GM12878 (cell line): ENCODE results near the gene STX4. TPM values are rescaled to one million over a fixed set of nuclear protein-coding genes. Genes with fewer than 3 reads are reported as not detected.

Experiments
- ATAC-seq: fragments of 200-7000 bp; cut with Tn5 transposase; 3 replicates; pipeline ENCODE4 v1.9.1; 2020; ENCODE audit warnings: mild to moderate bottlenecking, moderate library complexity
- BruUV-seq: library from RNA; stranded (reverse); fragments of 400-500 nt; replicated peaks from 2 replicates; lab custom pipeline; 2021; lab: Mats Ljungman, UMichigan
- CTCF ChIA-PET: fragments of 300-600 bp; sonication (Branson Sonifier 250); formaldehyde crosslinking; extraction: SDS; loops from one replicate; lab custom pipeline; 2021; ENCODE audit warnings: inconsistent platforms; lab: Yijun Ruan, JAX
- POLR2A ChIA-PET: fragments of 350-600 bp; formaldehyde crosslinking; extraction: SDS; loops from one replicate; lab custom pipeline; 2021; ENCODE audit warnings: inconsistent platforms; lab: Charles Lee
- RAD21 ChIA-PET: fragments of 300-600 bp; sonication (Branson Sonifier 250); formaldehyde crosslinking; loops from one replicate; lab custom pipeline; 2023; ENCODE audit warnings: antibody characterized with exemption; ENCODE audit not compliant: unreplicated experiment; lab: Charles Lee
- SMC1A ChIA-PET: fragments of 300-600 bp; sonication (Branson Sonifier 250); formaldehyde crosslinking; loops from one replicate; lab custom pipeline; 2023; ENCODE audit not compliant: unreplicated experiment, uncharacterized antibody; lab: Charles Lee
- DNase-seq: peaks from one replicate; pipeline ENCODE4 v3.0.0-alpha.2; 2011; ENCODE audit warnings: low read depth, low spot score
- FAIRE-seq: peaks from 3 replicates; lab custom pipeline; 2011; peaks lifted over from hg19 to GRCh38; lab: Jason Lieb, UNC
- H2AFZ ChIP-seq: 2 replicates; pipeline ENCODE4 v1.6.0; 2011; ENCODE audit warnings: low read depth, low read length, control low read depth; ENCODE audit not compliant: control insufficient read depth
- H3K27ac ChIP-seq: 2 replicates; pipeline ENCODE4 v1.5.1; 2011; ENCODE audit warnings: control low read depth; ENCODE audit not compliant: control insufficient read depth, insufficient read depth
- H3K27me3 ChIP-seq, 2 experiments: replicated peaks in 1 of 2; 2 replicates each; pipeline versions ENCODE4 v1.6.0 to v1.6.1; 2011; ENCODE audit warnings: low read length in 1 of 2; ENCODE audit not compliant: control insufficient read depth in 2 of 2, insufficient read depth in 2 of 2
- H3K36me3 ChIP-seq, 2 experiments: 2 replicates each; pipeline ENCODE4 v1.5.1; 2011; ENCODE audit warnings: low read length in 1 of 2; ENCODE audit not compliant: control insufficient read depth in 2 of 2, insufficient read depth in 2 of 2
- H3K4me1 ChIP-seq: 2 replicates; pipeline ENCODE4 v1.6.1; 2011; ENCODE audit warnings: mild to moderate bottlenecking, low read length, moderate library complexity, mixed read lengths; ENCODE audit not compliant: control insufficient read depth, insufficient read depth
- H3K4me2 ChIP-seq: 2 replicates; pipeline ENCODE4 v1.6.0; 2011; ENCODE audit warnings: control low read depth; ENCODE audit not compliant: control insufficient read depth, insufficient read depth
- H3K4me3 ChIP-seq: fragments of 200-600 bp; sonication (generic); 2 replicates; pipeline ENCODE4 v1.5.1; 2016
- H3K79me2 ChIP-seq: 2 replicates; pipeline ENCODE4 v1.6.0; 2011; ENCODE audit warnings: low read length; ENCODE audit not compliant: control insufficient read depth, insufficient read depth
- H3K9ac ChIP-seq: 2 replicates; pipeline ENCODE4 v1.8.0; 2011; ENCODE audit warnings: low read length, control low read depth, mixed read lengths; ENCODE audit not compliant: control insufficient read depth, insufficient read depth
- H3K9me3 ChIP-seq: replicated peaks from 3 replicates; pipeline ENCODE4 v1.5.1; 2011; ENCODE audit warnings: mild to moderate bottlenecking, low read length; ENCODE audit not compliant: control insufficient read depth, insufficient read depth
- H4K20me1 ChIP-seq: 2 replicates; pipeline ENCODE4 v1.6.0; 2011; ENCODE audit not compliant: control insufficient read depth, insufficient read depth
- BHLHE40 ChIP-seq, 2 experiments: fragments of 450-650 bp in 1 of 2; IDR thresholded peaks; 2 replicates each; pipeline ENCODE4 v1.6.1; 2011 to 2017; ENCODE audit warnings: low read depth in 2 of 2, borderline replicate concordance in 1 of 2, improper control_type of control experiment in 1 of 2, low read length in 1 of 2, mild to moderate bottlenecking in 1 of 2
- DPF2 ChIP-seq: fragments of 450-650 bp; IDR thresholded peaks from 2 replicates; pipeline ENCODE4 v1.6.1; 2017; ENCODE audit warnings: mild to moderate bottlenecking
- MEF2A ChIP-seq: IDR thresholded peaks from 2 replicates; pipeline ENCODE4 v1.6.1; 2011; ENCODE audit warnings: low read depth, mild to moderate bottlenecking, low read length, moderate library complexity; ENCODE audit not compliant: insufficient read depth
- NR2F1 ChIP-seq: fragments of 450-650 bp; conservative IDR thresholded peaks from 2 replicates; pipeline ENCODE4 v1.6.1; 2017; ENCODE audit warnings: mild to moderate bottlenecking
- POLR2AphosphoS2 ChIP-seq: IDR thresholded peaks from 2 replicates; pipeline ENCODE4 v1.6.1; 2011; ENCODE audit warnings: low read depth, mild to moderate bottlenecking, low read length, improper control_type of control experiment, moderate library complexity
- STAT1 ChIP-seq: fragments of 450-650 bp; conservative IDR thresholded peaks from 2 replicates; pipeline ENCODE4 v1.6.1; 2014; ENCODE audit warnings: antibody characterized with exemption, mild to moderate bottlenecking
- TBL1XR1 ChIP-seq: IDR thresholded peaks from 2 replicates; pipeline ENCODE4 v1.6.1; 2012; ENCODE audit warnings: low read depth, low read length, improper control_type of control experiment
- TCF3 ChIP-seq: IDR thresholded peaks from 2 replicates; pipeline ENCODE4 v1.6.1; 2012; ENCODE audit warnings: low read depth, mild to moderate bottlenecking, low read length, borderline replicate concordance; ENCODE audit not compliant: insufficient read depth
- ZNF622 ChIP-seq: fragments of 450-650 bp; IDR thresholded peaks from 2 replicates; pipeline ENCODE4 v1.6.1; 2017; ENCODE audit warnings: mild to moderate bottlenecking, inconsistent platforms
- WGBS: methylation state at CpG from one replicate; pipeline ENCODE4 v1.1.6; 2016; ENCODE audit warnings: low lambda C conversion rate; ENCODE audit not compliant: insufficient replicate concordance, insufficient coverage; ENCODE audit errors: missing lambda C conversion rate; 5-methylcytosine and 5-hydroxymethylcytosine counted together
- in situ Hi-C: fragments of 300-500 bp; cut with MboI; formaldehyde crosslinking; loops from 9 replicates; pipeline ENCODE4 v1.14.3; 2018; ENCODE audit warnings: mixed read lengths
- intact Hi-C: fragments of 100-400 bp; cut with micrococcal nuclease; formaldehyde crosslinking; loops from one replicate; pipeline ENCODE4 v1.14.2; 2022; ENCODE audit not compliant: unreplicated experiment
- polyA plus RNA-seq, 11 experiments: library from polyadenylated mRNA; depleted of rRNA in 4 of 11; unstranded in 6 of 11; stranded (reverse) in 5 of 11; fragments of >200 nt; fragmentation: Nextera tagmentation in 4 of 11; fragmentation: Illumina TruSeq in 1 of 11; extraction: Ambion mirVana in 4 of 11; extraction: Trizol in 1 of 11; gene quantifications; 1 replicate in 1 of 11; 2 replicates in 10 of 11; pipeline versions ENCODE4 v1.2.1 to v1.2.3, GENCODE V29; 2011 to 2016; ENCODE audit warnings: inconsistent platforms in 2 of 11, missing spikeins in 2 of 11, low read depth in 1 of 11
- total RNA-seq, 4 experiments: library from RNA; depleted of rRNA in 3 of 4; stranded (reverse); fragments of >200 nt in 3 of 4; fragmentation: Illumina TruSeq in 1 of 4; extraction: Trizol in 1 of 4; gene quantifications; 2 replicates each; pipeline versions ENCODE4 v1.2.1 to v1.2.3, GENCODE V29; 2013 to 2021
- TF ChIP-seq, protein P1 (sequence below): fragments of 450-650 bp; IDR thresholded peaks from 2 replicates; pipeline ENCODE4 v1.6.1; 2018; ENCODE audit warnings: borderline replicate concordance, mild to moderate bottlenecking; ENCODE audit not compliant: partially characterized antibody
- TF ChIP-seq, protein P2 (sequence below), 3 experiments: IDR thresholded peaks in 2 of 3; conservative IDR thresholded peaks in 1 of 3; 2 replicates each; pipeline ENCODE4 v1.5.1; 2011; ENCODE audit warnings: low read depth in 3 of 3, low read length in 3 of 3, mild to moderate bottlenecking in 3 of 3, control low read depth in 2 of 3, moderate library complexity in 2 of 3, inconsistent platforms in 1 of 3, mixed read lengths in 1 of 3; ENCODE audit not compliant: control insufficient read depth in 2 of 3, insufficient read depth in 1 of 3; ENCODE audit errors: extremely low read depth in 1 of 3
- TF ChIP-seq, protein P3 (sequence below): fragments of 450-650 bp; IDR thresholded peaks from 2 replicates; pipeline ENCODE4 v1.6.1; 2017; ENCODE audit warnings: mild to moderate bottlenecking, moderate library complexity
- TF ChIP-seq, protein P4 (sequence below): IDR thresholded peaks from 2 replicates; pipeline ENCODE4 v1.6.1; 2012; ENCODE audit warnings: low read depth, low read length, improper control_type of control experiment

Gene STX4
- total and polyA plus RNA-seq, 10 of the 15 experiments (the other 5 are each of a cell fraction or from before 2014, with no cell fraction given), result 3.3 to 37.6 (median 22.6) TPM

DNA sequence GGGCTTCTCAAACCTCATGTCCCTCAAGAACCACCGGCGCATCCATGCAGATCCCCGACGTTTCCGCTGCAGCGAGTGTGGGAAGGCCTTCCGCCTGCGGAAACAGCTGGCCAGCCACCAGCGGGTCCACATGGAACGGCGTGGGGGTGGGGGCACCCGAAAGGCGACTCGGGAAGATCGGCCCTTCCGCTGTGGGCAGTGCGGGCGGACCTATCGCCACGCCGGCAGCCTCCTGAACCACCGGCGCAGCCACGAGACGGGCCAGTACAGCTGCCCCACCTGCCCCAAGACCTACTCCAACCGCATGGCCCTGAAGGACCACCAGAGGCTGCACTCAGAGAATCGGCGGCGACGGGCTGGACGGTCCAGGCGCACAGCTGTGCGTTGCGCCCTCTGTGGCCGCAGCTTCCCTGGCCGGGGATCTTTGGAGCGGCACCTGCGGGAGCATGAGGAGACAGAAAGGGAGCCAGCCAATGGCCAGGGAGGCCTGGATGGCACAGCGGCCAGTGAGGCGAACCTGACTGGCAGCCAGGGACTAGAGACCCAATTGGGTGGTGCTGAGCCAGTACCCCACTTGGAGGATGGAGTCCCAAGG is 46.8 kb downstream of the STX4 start:
- ChIA-PET POLR2A (no interaction called here), CTCF (no interaction called here), SMC1A (no interaction called here), RAD21 (no interaction called here)
- Histone ChIP-seq H3K4me1 (no peaks in the 10 kb centered on the region; the same call in 1 of the 2 replicates), H3K9me3 (no peaks in the 10 kb centered on the region), H3K27me3 (no peaks in the 10 kb centered on the region), H3K9ac (no peak overlapping the region), H3K79me2 (peaks cover 8% of the 10 kb centered on the region), H3K36me3 (peaks cover 8 to 14% of the 10 kb centered on the region in 2 experiments; a peak in 3 of 4 replicates), H3K4me3 (no peak overlapping the region), H3K27ac (no peak overlapping the region), H2AFZ (no peak overlapping the region), H3K4me2 (no peak overlapping the region), H4K20me1 (no peaks in the 10 kb centered on the region; the same call in 1 of the 2 replicates)
- in situ Hi-C loops, result no loop called here
- ATAC-seq (no peak), DNase-seq (no peak), FAIRE-seq (no peak)
- intact Hi-C loops, result no loop called here
- BruUV-seq, result no TSS peak
- WGBS, result 97% methylated on average over 40 of the region's 40 CpGs
- TF ChIP-seq DPF2 (no peak), POLR2AphosphoS2 (no peak), TBL1XR1 (no peak), NR2F1 (no peak), STAT1 (no peak), TCF3 (no peak), ZNF622 (no peak), MEF2A (no peak), BHLHE40 (IDR thresholded peaks at IDR 0.05; ENCODE audit: borderline replicate concordance in 1 of 2, low read depth in 2 of 2, low read length in 1 of 2) (no peak)
- TF ChIP-seq, protein P1, sequence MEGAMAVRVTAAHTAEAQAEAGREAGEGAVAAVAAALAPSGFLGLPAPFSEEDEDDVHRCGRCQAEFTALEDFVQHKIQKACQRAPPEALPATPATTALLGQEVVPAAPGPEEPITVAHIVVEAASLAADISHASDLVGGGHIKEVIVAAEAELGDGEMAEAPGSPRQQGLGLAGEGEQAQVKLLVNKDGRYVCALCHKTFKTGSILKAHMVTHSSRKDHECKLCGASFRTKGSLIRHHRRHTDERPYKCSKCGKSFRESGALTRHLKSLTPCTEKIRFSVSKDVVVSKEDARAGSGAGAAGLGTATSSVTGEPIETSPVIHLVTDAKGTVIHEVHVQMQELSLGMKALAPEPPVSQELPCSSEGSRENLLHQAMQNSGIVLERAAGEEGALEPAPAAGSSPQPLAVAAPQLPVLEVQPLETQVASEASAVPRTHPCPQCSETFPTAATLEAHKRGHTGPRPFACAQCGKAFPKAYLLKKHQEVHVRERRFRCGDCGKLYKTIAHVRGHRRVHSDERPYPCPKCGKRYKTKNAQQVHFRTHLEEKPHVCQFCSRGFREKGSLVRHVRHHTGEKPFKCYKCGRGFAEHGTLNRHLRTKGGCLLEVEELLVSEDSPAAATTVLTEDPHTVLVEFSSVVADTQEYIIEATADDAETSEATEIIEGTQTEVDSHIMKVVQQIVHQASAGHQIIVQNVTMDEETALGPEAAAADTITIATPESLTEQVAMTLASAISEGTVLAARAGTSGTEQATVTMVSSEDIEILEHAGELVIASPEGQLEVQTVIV, result no peak
- TF ChIP-seq, protein P2, sequence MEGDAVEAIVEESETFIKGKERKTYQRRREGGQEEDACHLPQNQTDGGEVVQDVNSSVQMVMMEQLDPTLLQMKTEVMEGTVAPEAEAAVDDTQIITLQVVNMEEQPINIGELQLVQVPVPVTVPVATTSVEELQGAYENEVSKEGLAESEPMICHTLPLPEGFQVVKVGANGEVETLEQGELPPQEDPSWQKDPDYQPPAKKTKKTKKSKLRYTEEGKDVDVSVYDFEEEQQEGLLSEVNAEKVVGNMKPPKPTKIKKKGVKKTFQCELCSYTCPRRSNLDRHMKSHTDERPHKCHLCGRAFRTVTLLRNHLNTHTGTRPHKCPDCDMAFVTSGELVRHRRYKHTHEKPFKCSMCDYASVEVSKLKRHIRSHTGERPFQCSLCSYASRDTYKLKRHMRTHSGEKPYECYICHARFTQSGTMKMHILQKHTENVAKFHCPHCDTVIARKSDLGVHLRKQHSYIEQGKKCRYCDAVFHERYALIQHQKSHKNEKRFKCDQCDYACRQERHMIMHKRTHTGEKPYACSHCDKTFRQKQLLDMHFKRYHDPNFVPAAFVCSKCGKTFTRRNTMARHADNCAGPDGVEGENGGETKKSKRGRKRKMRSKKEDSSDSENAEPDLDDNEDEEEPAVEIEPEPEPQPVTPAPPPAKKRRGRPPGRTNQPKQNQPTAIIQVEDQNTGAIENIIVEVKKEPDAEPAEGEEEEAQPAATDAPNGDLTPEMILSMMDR (IDR thresholded peaks at IDR 0.05 in 2 of 3, conservative IDR thresholded peaks at IDR 0.05 in 1 of 3; ENCODE audit: control insufficient read depth in 2 of 3, extremely low read depth in 1 of 3, insufficient read depth in 1 of 3, low read depth in 3 of 3, low read length in 3 of 3), result no peak
- TF ChIP-seq, protein P3, sequence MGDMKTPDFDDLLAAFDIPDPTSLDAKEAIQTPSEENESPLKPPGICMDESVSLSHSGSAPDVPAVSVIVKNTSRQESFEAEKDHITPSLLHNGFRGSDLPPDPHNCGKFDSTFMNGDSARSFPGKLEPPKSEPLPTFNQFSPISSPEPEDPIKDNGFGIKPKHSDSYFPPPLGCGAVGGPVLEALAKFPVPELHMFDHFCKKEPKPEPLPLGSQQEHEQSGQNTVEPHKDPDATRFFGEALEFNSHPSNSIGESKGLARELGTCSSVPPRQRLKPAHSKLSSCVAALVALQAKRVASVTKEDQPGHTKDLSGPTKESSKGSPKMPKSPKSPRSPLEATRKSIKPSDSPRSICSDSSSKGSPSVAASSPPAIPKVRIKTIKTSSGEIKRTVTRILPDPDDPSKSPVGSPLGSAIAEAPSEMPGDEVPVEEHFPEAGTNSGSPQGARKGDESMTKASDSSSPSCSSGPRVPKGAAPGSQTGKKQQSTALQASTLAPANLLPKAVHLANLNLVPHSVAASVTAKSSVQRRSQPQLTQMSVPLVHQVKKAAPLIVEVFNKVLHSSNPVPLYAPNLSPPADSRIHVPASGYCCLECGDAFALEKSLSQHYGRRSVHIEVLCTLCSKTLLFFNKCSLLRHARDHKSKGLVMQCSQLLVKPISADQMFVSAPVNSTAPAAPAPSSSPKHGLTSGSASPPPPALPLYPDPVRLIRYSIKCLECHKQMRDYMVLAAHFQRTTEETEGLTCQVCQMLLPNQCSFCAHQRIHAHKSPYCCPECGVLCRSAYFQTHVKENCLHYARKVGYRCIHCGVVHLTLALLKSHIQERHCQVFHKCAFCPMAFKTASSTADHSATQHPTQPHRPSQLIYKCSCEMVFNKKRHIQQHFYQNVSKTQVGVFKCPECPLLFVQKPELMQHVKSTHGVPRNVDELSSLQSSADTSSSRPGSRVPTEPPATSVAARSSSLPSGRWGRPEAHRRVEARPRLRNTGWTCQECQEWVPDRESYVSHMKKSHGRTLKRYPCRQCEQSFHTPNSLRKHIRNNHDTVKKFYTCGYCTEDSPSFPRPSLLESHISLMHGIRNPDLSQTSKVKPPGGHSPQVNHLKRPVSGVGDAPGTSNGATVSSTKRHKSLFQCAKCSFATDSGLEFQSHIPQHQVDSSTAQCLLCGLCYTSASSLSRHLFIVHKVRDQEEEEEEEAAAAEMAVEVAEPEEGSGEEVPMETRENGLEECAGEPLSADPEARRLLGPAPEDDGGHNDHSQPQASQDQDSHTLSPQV, result no peak
- TF ChIP-seq, protein P4, sequence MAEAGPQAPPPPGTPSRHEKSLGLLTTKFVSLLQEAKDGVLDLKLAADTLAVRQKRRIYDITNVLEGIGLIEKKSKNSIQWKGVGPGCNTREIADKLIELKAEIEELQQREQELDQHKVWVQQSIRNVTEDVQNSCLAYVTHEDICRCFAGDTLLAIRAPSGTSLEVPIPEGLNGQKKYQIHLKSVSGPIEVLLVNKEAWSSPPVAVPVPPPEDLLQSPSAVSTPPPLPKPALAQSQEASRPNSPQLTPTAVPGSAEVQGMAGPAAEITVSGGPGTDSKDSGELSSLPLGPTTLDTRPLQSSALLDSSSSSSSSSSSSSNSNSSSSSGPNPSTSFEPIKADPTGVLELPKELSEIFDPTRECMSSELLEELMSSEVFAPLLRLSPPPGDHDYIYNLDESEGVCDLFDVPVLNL, result no peak
